H9 (cell line): ENCODE data around the gene DOHH. TPM values are rescaled to one million over a fixed set of nuclear protein-coding genes. Genes with fewer than 3 reads are reported as not detected.

ENCODE experiments used
- DNase-seq: peaks from one replicate; pipeline ENCODE4 v3.0.0-alpha.2; 2017
- H2AFZ ChIP-seq: one replicate; pipeline ENCODE4 v1.6.1; 2013; ENCODE audit warnings: mild to moderate bottlenecking, low read length, control low read depth, moderate library complexity
- H2AK5ac ChIP-seq: 2 replicates; pipeline ENCODE4 v1.6.1; 2013; ENCODE audit warnings: low read length, control low read depth, mixed read lengths; ENCODE audit not compliant: insufficient read length
- H2BK120ac ChIP-seq: one replicate; pipeline ENCODE4 v1.6.1; 2013; ENCODE audit warnings: low read depth, mild to moderate bottlenecking, low read length, control low read depth, inconsistent platforms; ENCODE audit not compliant: poor library complexity, severe bottlenecking
- H2BK12ac ChIP-seq: 2 replicates; pipeline ENCODE4 v1.6.1; 2013; ENCODE audit warnings: low read length, control low read depth, mixed read lengths, low read depth; ENCODE audit not compliant: insufficient read length
- H2BK15ac ChIP-seq: 2 replicates; pipeline ENCODE4 v1.6.1; 2013; ENCODE audit warnings: low read depth, low read length, control low read depth
- H2BK20ac ChIP-seq: one replicate; pipeline ENCODE4 v1.6.1; 2013; ENCODE audit warnings: low read depth, mild to moderate bottlenecking, low read length, control low read depth, inconsistent platforms; ENCODE audit not compliant: poor library complexity, severe bottlenecking
- H2BK5ac ChIP-seq: 2 replicates; pipeline ENCODE4 v1.6.1; 2013; ENCODE audit warnings: low read length, control low read depth, mixed read lengths; ENCODE audit not compliant: insufficient read length
- H3K14ac ChIP-seq: 2 replicates; pipeline ENCODE4 v1.6.1; 2013; ENCODE audit warnings: low read length, control low read depth; ENCODE audit not compliant: insufficient read depth
- H3K18ac ChIP-seq: 2 replicates; pipeline ENCODE4 v1.6.1; 2013; ENCODE audit warnings: low read depth, mild to moderate bottlenecking, mixed read lengths, low read length, control low read depth; ENCODE audit not compliant: insufficient read length
- H3K23ac ChIP-seq: 2 replicates; pipeline ENCODE4 v1.6.1; 2013; ENCODE audit warnings: low read length, control low read depth, mixed read lengths, low read depth; ENCODE audit not compliant: insufficient read length
- H3K23me2 ChIP-seq: 2 replicates; pipeline ENCODE4 v1.6.1; 2013; ENCODE audit warnings: low read depth, mild to moderate bottlenecking, mixed read lengths, low read length, control low read depth; ENCODE audit not compliant: insufficient read length, poor library complexity, severe bottlenecking
- H3K27ac ChIP-seq: 2 replicates; pipeline ENCODE4 v1.5.1; 2013; ENCODE audit warnings: low read length, control low read depth, mixed read lengths, low read depth; ENCODE audit not compliant: insufficient read length
- H3K27me3 ChIP-seq: 2 replicates; pipeline ENCODE4 v1.6.1; 2013; ENCODE audit warnings: low read length, control low read depth, inconsistent platforms; ENCODE audit not compliant: insufficient read depth
- H3K4ac ChIP-seq: 2 replicates; pipeline ENCODE4 v1.6.1; 2013; ENCODE audit warnings: low read depth, mild to moderate bottlenecking, control low read depth, inconsistent platforms, low read length, moderate library complexity
- H3K4me1 ChIP-seq: 2 replicates; pipeline ENCODE4 v1.6.1; 2013; ENCODE audit warnings: low read length, control low read depth, inconsistent platforms; ENCODE audit not compliant: insufficient read depth
- H3K4me2 ChIP-seq: 2 replicates; pipeline ENCODE4 v1.6.1; 2013; ENCODE audit warnings: low read length, control low read depth, mixed read lengths; ENCODE audit not compliant: insufficient read length, insufficient read depth
- H3K56ac ChIP-seq: 2 replicates; pipeline ENCODE4 v1.6.1; 2013; ENCODE audit warnings: low read depth, mild to moderate bottlenecking, mixed read lengths, low read length, control low read depth; ENCODE audit not compliant: insufficient read length
- H3K79me1 ChIP-seq: 2 replicates; pipeline ENCODE4 v1.6.1; 2013; ENCODE audit warnings: low read depth, mild to moderate bottlenecking, moderate library complexity, low read length, control low read depth, inconsistent platforms; ENCODE audit not compliant: insufficient read depth, poor library complexity, severe bottlenecking
- H3K79me2 ChIP-seq: 2 replicates; pipeline ENCODE4 v1.6.1; 2013; ENCODE audit warnings: low read length, control low read depth, inconsistent platforms; ENCODE audit not compliant: insufficient read depth
- H3K9ac ChIP-seq: 2 replicates; pipeline ENCODE4 v1.6.1; 2013; ENCODE audit warnings: low read length, control low read depth, mixed read lengths; ENCODE audit not compliant: insufficient read length; ENCODE audit errors: extremely low read depth
- H3K9me3 ChIP-seq: one replicate; pipeline ENCODE4 v1.6.1; 2013; ENCODE audit warnings: low read depth, low read length, inconsistent platforms; ENCODE audit not compliant: control insufficient read depth
- H3T11ph ChIP-seq: one replicate; pipeline ENCODE4 v1.6.1; 2013; ENCODE audit warnings: mild to moderate bottlenecking, low read length, control low read depth, inconsistent platforms
- H4K20me1 ChIP-seq: one replicate; pipeline ENCODE4 v1.6.1; 2013; ENCODE audit not compliant: control insufficient read depth, insufficient read length, insufficient read depth
- H4K5ac ChIP-seq: 2 replicates; pipeline ENCODE4 v1.6.1; 2013; ENCODE audit warnings: low read depth, mild to moderate bottlenecking, mixed read lengths, low read length, control low read depth; ENCODE audit not compliant: insufficient read length
- H4K8ac ChIP-seq: replicated peaks from 2 replicates; pipeline ENCODE4 v1.6.1; 2013; ENCODE audit warnings: low read length, control low read depth, mixed read lengths, low read depth; ENCODE audit not compliant: insufficient read length
- H4K91ac ChIP-seq: 2 replicates; pipeline ENCODE4 v1.6.1; 2013; ENCODE audit warnings: low read depth, mild to moderate bottlenecking, moderate library complexity, mixed read lengths, low read length, control low read depth; ENCODE audit not compliant: insufficient read length
- H3K27ac Mint-ChIP-seq, 3 experiments: 2 replicates in 2 of 3; 3 replicates in 1 of 3; pipeline ENCODE4 v1.8.0; 2020 to 2021; ENCODE audit warnings: mixed read lengths in 3 of 3, mild to moderate bottlenecking in 1 of 3, moderate library complexity in 1 of 3
- H3K27me3 Mint-ChIP-seq: 2 replicates; pipeline ENCODE4 v1.8.0; 2021; ENCODE audit warnings: low read depth, mild to moderate bottlenecking, moderate library complexity, mixed read lengths
- H3K36me3 Mint-ChIP-seq, 3 experiments: 2 replicates in 2 of 3; 3 replicates in 1 of 3; pipeline ENCODE4 v1.8.0; 2020 to 2021; ENCODE audit warnings: low read depth in 3 of 3, mixed read lengths in 3 of 3; ENCODE audit not compliant: insufficient read depth in 1 of 3
- H3K4me1 Mint-ChIP-seq, 2 experiments: 2 replicates each; pipeline ENCODE4 v1.8.0; 2020; ENCODE audit warnings: mixed read lengths in 2 of 2
- H3K4me3 Mint-ChIP-seq, 2 experiments: 2 replicates in 1 of 2; 3 replicates in 1 of 2; pipeline ENCODE4 v1.8.0; 2020 to 2021; ENCODE audit warnings: mild to moderate bottlenecking in 2 of 2, mixed read lengths in 2 of 2, moderate library complexity in 1 of 2
- H3K9me3 Mint-ChIP-seq, 2 experiments: 2 replicates in 1 of 2; 3 replicates in 1 of 2; pipeline ENCODE4 v1.8.0; 2020; ENCODE audit warnings: mild to moderate bottlenecking in 2 of 2, mixed read lengths in 2 of 2, moderate library complexity in 1 of 2
- WGBS: extraction: QIAGEN DNeasy Blood & Tissue Kit; methylation state at CpG from one replicate; pipeline ENCODE4 v1.1.7; 2013; ENCODE audit warnings: missing lambda C conversion rate, low lambda C conversion rate, mixed read lengths; ENCODE audit not compliant: insufficient read length; ENCODE audit errors: extremely low coverage; 5-methylcytosine and 5-hydroxymethylcytosine counted together
- total RNA-seq: library from RNA; stranded (reverse); gene quantifications from 2 replicates; pipeline ENCODE4 v1.2.1, GENCODE V29; 2021
- TF ChIP-seq, protein P1 (sequence below): fragments of 200-600 bp; sonication (generic); conservative IDR thresholded peaks from 3 replicates; pipeline ENCODE4 v1.8.0; 2021; ENCODE audit warnings: antibody characterized with exemption, mild to moderate bottlenecking

DOHH gene
- total RNA-seq, 1 experiment from 2014 or later, result 16.5 TPM

DNA sequence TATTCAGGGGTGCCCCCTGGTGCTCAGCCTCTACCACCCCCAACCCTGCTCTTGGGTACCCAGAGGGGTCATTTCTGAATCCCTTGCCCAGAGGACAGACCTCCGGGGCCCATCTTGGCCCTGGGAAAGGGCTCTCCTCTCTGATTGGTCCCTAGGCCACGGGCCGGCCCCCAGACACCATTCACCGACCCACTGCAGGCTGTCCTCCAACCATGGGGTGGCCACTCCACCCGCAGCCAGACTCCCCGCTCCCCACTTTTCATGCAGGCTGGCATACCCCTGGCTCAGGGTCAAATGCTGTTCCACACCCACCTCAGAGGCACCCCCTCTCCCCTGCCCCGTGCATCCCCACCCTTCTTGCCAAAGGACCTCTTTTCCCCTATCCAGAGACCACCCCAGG is 34.9 kb downstream of the DOHH start:
- no peak overlapping the region for H2BK12ac ChIP-seq
- peaks cover 95% of the 10 kb centered on the region for H3K27me3 Mint-ChIP-seq
- H4K8ac ChIP-seq, result no peak overlapping the region
- H3K18ac ChIP-seq, result no peak overlapping the region
- no peaks in the 10 kb centered on the region for H4K20me1 ChIP-seq
- no peaks in the 10 kb centered on the region for H3K4me1 ChIP-seq
- no peak overlapping the region for H3K14ac ChIP-seq
- H3K27ac Mint-ChIP-seq, result peak overlapping the region in 1 of 3 experiments; percentile 40; a peak in 1 of 7 replicates
- H3K4me1 Mint-ChIP-seq, result peaks cover 7 to 15% of the 10 kb centered on the region in 2 experiments
- H2BK5ac ChIP-seq, result no peak overlapping the region
- H3T11ph ChIP-seq, result no peak overlapping the region
- no peaks in the 10 kb centered on the region for H3K23me2 ChIP-seq
- H3K23ac ChIP-seq, result no peak overlapping the region
- H2AK5ac ChIP-seq, result no peak overlapping the region
- H3K4ac ChIP-seq, result no peak overlapping the region
- no peak overlapping the region for H2AFZ ChIP-seq
- no peaks in the 10 kb centered on the region for H3K79me1 ChIP-seq
- H3K4me2 ChIP-seq, result no peak overlapping the region
- no peaks in the 10 kb centered on the region for H3K79me2 ChIP-seq
- H3K27ac ChIP-seq, result no peak overlapping the region
- no peak for DNase-seq
- TF ChIP-seq, protein P1, sequence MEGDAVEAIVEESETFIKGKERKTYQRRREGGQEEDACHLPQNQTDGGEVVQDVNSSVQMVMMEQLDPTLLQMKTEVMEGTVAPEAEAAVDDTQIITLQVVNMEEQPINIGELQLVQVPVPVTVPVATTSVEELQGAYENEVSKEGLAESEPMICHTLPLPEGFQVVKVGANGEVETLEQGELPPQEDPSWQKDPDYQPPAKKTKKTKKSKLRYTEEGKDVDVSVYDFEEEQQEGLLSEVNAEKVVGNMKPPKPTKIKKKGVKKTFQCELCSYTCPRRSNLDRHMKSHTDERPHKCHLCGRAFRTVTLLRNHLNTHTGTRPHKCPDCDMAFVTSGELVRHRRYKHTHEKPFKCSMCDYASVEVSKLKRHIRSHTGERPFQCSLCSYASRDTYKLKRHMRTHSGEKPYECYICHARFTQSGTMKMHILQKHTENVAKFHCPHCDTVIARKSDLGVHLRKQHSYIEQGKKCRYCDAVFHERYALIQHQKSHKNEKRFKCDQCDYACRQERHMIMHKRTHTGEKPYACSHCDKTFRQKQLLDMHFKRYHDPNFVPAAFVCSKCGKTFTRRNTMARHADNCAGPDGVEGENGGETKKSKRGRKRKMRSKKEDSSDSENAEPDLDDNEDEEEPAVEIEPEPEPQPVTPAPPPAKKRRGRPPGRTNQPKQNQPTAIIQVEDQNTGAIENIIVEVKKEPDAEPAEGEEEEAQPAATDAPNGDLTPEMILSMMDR, result no peak
- H4K5ac ChIP-seq, result no peak overlapping the region
- H2BK15ac ChIP-seq, result no peak overlapping the region
- no peak overlapping the region for H2BK120ac ChIP-seq
- peaks cover 18% of the 10 kb centered on the region for H3K27me3 ChIP-seq
- no peak overlapping the region for H3K9ac ChIP-seq
- no peaks in the 10 kb centered on the region for H3K9me3 ChIP-seq
- peak overlapping the region; percentile 10 to 78; a peak in 4 of 5 replicates for H3K4me3 Mint-ChIP-seq
- WGBS, result no CpG with 5 or more reads among the region's 7 CpGs
- peaks cover 0 to 4% (median 0%) of the 10 kb centered on the region in 3 experiments; a peak in 2 of 7 replicates for H3K36me3 Mint-ChIP-seq
- peaks cover 11 to 17% of the 10 kb centered on the region in 2 experiments for H3K9me3 Mint-ChIP-seq
- no peak overlapping the region for H3K56ac ChIP-seq
- no peak overlapping the region for H2BK20ac ChIP-seq
- no peak overlapping the region for H4K91ac ChIP-seq
